ENCODE data around the gene CD300H.
A peak's percentile ranks its signal among the peaks of the same experiment; 100 is the strongest.

The CD300H gene

DNA sequence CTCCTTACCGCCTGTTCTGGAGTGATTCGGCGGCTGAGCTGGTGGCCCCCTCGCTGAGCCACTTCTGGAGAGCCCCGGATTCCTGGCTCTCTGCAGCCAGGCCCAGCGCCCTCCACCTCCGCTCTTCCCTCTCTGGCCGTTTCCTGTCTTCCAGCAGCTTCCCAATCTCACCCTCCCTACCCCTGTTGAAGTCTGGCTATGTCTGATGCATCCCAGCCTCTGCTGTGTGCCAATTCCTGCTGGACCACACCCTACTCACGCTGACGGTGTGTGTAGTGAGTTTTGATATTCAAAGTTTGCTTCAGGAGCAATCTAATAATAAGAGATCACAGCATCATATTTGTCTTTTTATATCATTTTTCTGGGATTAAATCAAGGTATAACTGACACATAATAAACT lies 15.3 kb upstream of the CD300H start:
- Histone ChIP-seq H3K79me2 (ENCODE audit: insufficient read depth, low read length) (no peaks in the 10 kb centered on the region), H3K9ac (ENCODE audit: low read depth, low read length, poor library complexity, severe bottlenecking) (no peak overlapping the region), H3K36me3 (ENCODE audit: insufficient read depth, low read length) (no peaks in the 10 kb centered on the region), H3K27me3 (ENCODE audit: insufficient read depth, low read length, poor library complexity, severe bottlenecking) (no peaks in the 10 kb centered on the region), H3K4me3 (ENCODE audit: low read length, poor library complexity, severe bottlenecking) (no peak overlapping the region), H3F3A (ENCODE audit: low read depth) (no peaks in the 10 kb centered on the region), H3K9me2 (replicated peaks; ENCODE audit: low read depth, low read length) (no peaks in the 10 kb centered on the region), H4K20me1 (ENCODE audit: insufficient read depth, low read length, poor library complexity, severe bottlenecking) (no peaks in the 10 kb centered on the region), H3K9me3 (ENCODE audit: insufficient read depth, low read depth, low read length) (no peaks in the 10 kb centered on the region), H3K4me1 (ENCODE audit: insufficient read depth, low read length, poor library complexity, severe bottlenecking) (peaks cover 2% of the 10 kb centered on the region), H2AFZ (ENCODE audit: low read length) (no peak overlapping the region), H3K4me2 (ENCODE audit: low read depth, low read length, poor library complexity, severe bottlenecking) (no peak overlapping the region)
- TF ChIP-seq EZH2phosphoT487 (IDR thresholded peaks at IDR 0.05; ENCODE audit: borderline replicate concordance) = no peak
- TF ChIP-seq, protein P1, sequence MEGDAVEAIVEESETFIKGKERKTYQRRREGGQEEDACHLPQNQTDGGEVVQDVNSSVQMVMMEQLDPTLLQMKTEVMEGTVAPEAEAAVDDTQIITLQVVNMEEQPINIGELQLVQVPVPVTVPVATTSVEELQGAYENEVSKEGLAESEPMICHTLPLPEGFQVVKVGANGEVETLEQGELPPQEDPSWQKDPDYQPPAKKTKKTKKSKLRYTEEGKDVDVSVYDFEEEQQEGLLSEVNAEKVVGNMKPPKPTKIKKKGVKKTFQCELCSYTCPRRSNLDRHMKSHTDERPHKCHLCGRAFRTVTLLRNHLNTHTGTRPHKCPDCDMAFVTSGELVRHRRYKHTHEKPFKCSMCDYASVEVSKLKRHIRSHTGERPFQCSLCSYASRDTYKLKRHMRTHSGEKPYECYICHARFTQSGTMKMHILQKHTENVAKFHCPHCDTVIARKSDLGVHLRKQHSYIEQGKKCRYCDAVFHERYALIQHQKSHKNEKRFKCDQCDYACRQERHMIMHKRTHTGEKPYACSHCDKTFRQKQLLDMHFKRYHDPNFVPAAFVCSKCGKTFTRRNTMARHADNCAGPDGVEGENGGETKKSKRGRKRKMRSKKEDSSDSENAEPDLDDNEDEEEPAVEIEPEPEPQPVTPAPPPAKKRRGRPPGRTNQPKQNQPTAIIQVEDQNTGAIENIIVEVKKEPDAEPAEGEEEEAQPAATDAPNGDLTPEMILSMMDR (conservative IDR thresholded peaks at IDR 0.05; ENCODE audit: low read length) = no peak

DNA sequence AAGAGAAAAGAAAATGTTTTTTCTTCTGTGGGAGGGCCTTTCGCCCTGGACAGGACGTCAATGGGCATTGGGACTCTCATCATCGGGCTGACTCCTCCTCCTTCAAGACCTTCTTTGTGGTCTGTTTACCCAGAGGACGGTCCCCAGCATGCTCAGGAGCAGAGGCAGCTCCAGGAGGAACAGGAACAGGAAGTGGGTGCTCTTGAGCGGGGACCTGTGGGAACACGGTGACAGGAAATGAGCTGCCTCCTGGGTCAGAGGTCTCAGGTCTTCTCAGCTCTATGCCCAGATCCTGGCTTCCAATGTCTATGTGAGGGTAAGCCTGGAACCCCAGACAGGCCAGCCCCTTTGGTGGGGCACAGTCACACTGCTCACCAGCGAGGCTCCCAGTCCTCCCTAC lies 12.6 kb upstream of the CD300H start:
- Histone ChIP-seq H3K4me2 (ENCODE audit: low read depth, low read length, poor library complexity, severe bottlenecking) (no peak overlapping the region), H3K4me1 (ENCODE audit: insufficient read depth, low read length, poor library complexity, severe bottlenecking) (peaks cover 2% of the 10 kb centered on the region), H2AFZ (ENCODE audit: low read length) (peak overlapping the region; percentile 74; the same call in 1 of the 2 replicates), H3K79me2 (ENCODE audit: insufficient read depth, low read length) (no peaks in the 10 kb centered on the region), H3K36me3 (ENCODE audit: insufficient read depth, low read length) (no peaks in the 10 kb centered on the region), H3K9ac (ENCODE audit: low read depth, low read length, poor library complexity, severe bottlenecking) (no peak overlapping the region), H3K9me2 (replicated peaks; ENCODE audit: low read depth, low read length) (no peaks in the 10 kb centered on the region), H4K20me1 (ENCODE audit: insufficient read depth, low read length, poor library complexity, severe bottlenecking) (no peaks in the 10 kb centered on the region), H3K9me3 (ENCODE audit: insufficient read depth, low read depth, low read length) (no peaks in the 10 kb centered on the region), H3F3A (ENCODE audit: low read depth) (no peaks in the 10 kb centered on the region), H3K27me3 (ENCODE audit: insufficient read depth, low read length, poor library complexity, severe bottlenecking) (no peaks in the 10 kb centered on the region), H3K4me3 (ENCODE audit: low read length, poor library complexity, severe bottlenecking) (no peak overlapping the region)
- TF ChIP-seq EZH2phosphoT487 (IDR thresholded peaks at IDR 0.05; ENCODE audit: borderline replicate concordance) = no peak
- TF ChIP-seq, protein P1 (conservative IDR thresholded peaks at IDR 0.05; ENCODE audit: low read length) = no peak

DNA sequence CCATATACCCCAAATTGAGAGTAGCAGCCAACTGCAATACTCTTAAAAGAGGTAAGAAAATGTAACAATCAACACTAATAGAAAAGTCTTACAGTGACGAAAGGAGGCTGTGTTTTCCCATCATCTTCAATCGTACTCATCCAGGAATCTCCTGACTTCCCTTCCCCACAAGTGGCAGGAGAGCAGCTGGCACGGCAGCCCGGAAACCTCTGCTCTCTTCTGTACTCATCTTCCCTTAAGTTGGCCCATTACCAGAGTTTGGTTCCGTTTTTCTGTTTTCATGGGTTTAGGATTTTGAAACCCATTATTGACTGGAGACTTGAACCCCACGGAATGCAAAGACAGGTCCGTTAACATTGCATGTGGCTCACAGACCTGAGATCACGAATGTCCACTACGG lies 11.7 kb upstream of the CD300H start:
- H3K4me3 ChIP-seq (ENCODE audit: low read length, poor library complexity, severe bottlenecking) = no peak overlapping the region
- H3K9me3 ChIP-seq (ENCODE audit: insufficient read depth, low read depth, low read length) = no peaks in the 10 kb centered on the region
- H3K9me2 ChIP-seq (replicated peaks; ENCODE audit: low read depth, low read length) = no peaks in the 10 kb centered on the region
- H3F3A ChIP-seq (ENCODE audit: low read depth) = no peaks in the 10 kb centered on the region
- H3K79me2 ChIP-seq (ENCODE audit: insufficient read depth, low read length) = no peaks in the 10 kb centered on the region
- H3K9ac ChIP-seq (ENCODE audit: low read depth, low read length, poor library complexity, severe bottlenecking) = no peak overlapping the region
- no peaks in the 10 kb centered on the region for H3K36me3 ChIP-seq (ENCODE audit: insufficient read depth, low read length)
- no peaks in the 10 kb centered on the region for H4K20me1 ChIP-seq (ENCODE audit: insufficient read depth, low read length, poor library complexity, severe bottlenecking)
- H2AFZ ChIP-seq (ENCODE audit: low read length) = no peak overlapping the region
- no peaks in the 10 kb centered on the region for H3K27me3 ChIP-seq (ENCODE audit: insufficient read depth, low read length, poor library complexity, severe bottlenecking)
- TF ChIP-seq, protein P1 (conservative IDR thresholded peaks at IDR 0.05; ENCODE audit: low read length) = no peak
- TF ChIP-seq EZH2phosphoT487 (IDR thresholded peaks at IDR 0.05; ENCODE audit: borderline replicate concordance) = no peak
- H3K4me1 ChIP-seq (ENCODE audit: insufficient read depth, low read length, poor library complexity, severe bottlenecking) = peaks cover 2% of the 10 kb centered on the region
- H3K4me2 ChIP-seq (ENCODE audit: low read depth, low read length, poor library complexity, severe bottlenecking) = no peak overlapping the region

Measured in Loucy (cell line).